Caco-2 (cell line): ENCODE measurements around the gene CNTD1. TPM values are rescaled to one million over a fixed set of nuclear protein-coding genes. Genes with fewer than 3 reads are reported as not detected.

Source experiments
- BruUV-seq: library from RNA; stranded (reverse); fragments of 400-500 nt; replicated peaks from 2 replicates; lab custom pipeline; 2021; lab: Mats Ljungman, UMichigan
- CTCF ChIA-PET: fragments of 300-600 bp; sonication (Branson Sonifier 250); formaldehyde crosslinking; loops from one replicate; lab custom pipeline; 2022; ENCODE audit warnings: antibody characterized with exemption; lab: Charles Lee
- POLR2A ChIA-PET: fragments of 300-600 bp; sonication (Branson Sonifier 250); formaldehyde crosslinking; loops from one replicate; lab custom pipeline; 2022; ENCODE audit warnings: antibody characterized with exemption; lab: Charles Lee
- DNase-seq, 2 experiments: peaks; one replicate each; pipeline versions ENCODE4 v3.0.0 to v3.0.0-alpha.2; 2020 to 2022
- H3K27me3 ChIP-seq: replicated peaks from 2 replicates; pipeline ENCODE4 v1.6.0; 2011; ENCODE audit warnings: low read length; ENCODE audit not compliant: control insufficient read depth, insufficient read depth
- H3K36me3 ChIP-seq: 2 replicates; pipeline ENCODE4 v1.5.1; 2011; ENCODE audit warnings: low read length; ENCODE audit not compliant: control insufficient read depth, insufficient read depth
- H3K4me1 ChIP-seq: fragments of 250-450 bp; sonication (Bioruptor Pico); 2 replicates; pipeline ENCODE4 v1.5.1; 2020; ENCODE audit warnings: mild to moderate bottlenecking
- H3K4me3 ChIP-seq: 2 replicates; pipeline ENCODE4 v1.5.1; 2011; ENCODE audit warnings: low read depth, mild to moderate bottlenecking, control low read depth, low read length
- H3K9me3 ChIP-seq: fragments of 250-450 bp; sonication (Bioruptor Pico); 2 replicates; pipeline ENCODE4 v1.5.1; 2020; ENCODE audit warnings: mild to moderate bottlenecking, moderate library complexity
- H3K27ac Mint-ChIP-seq: one replicate; pipeline ENCODE4 v1.8.0; 2022; ENCODE audit warnings: mixed read lengths; ENCODE audit not compliant: unreplicated experiment
- H3K27me3 Mint-ChIP-seq: one replicate; pipeline ENCODE4 v1.8.0; 2022; ENCODE audit warnings: mixed read lengths; ENCODE audit not compliant: insufficient read depth, unreplicated experiment
- H3K36me3 Mint-ChIP-seq: one replicate; pipeline ENCODE4 v1.8.0; 2022; ENCODE audit warnings: mild to moderate bottlenecking, mixed read lengths; ENCODE audit not compliant: insufficient read depth, unreplicated experiment
- H3K4me1 Mint-ChIP-seq: one replicate; pipeline ENCODE4 v1.8.0; 2022; ENCODE audit warnings: low read depth, mixed read lengths; ENCODE audit not compliant: unreplicated experiment
- H3K4me3 Mint-ChIP-seq: one replicate; pipeline ENCODE4 v1.8.0; 2022; ENCODE audit warnings: mild to moderate bottlenecking, moderate library complexity, mixed read lengths; ENCODE audit not compliant: unreplicated experiment
- H3K9me3 Mint-ChIP-seq: one replicate; pipeline ENCODE4 v1.8.0; 2022; ENCODE audit warnings: mixed read lengths; ENCODE audit not compliant: unreplicated experiment
- CTCF ChIP-seq, 2 experiments: fragments of 200-600 bp in 1 of 2; IDR thresholded peaks; 1 replicate in 1 of 2; 2 replicates in 1 of 2; pipeline versions ENCODE4 v1.5.1 to v1.8.0; 2011 to 2022; ENCODE audit warnings: antibody characterized with exemption in 1 of 2, control low read depth in 1 of 2, inconsistent platforms in 1 of 2, low read depth in 1 of 2, low read length in 1 of 2, mild to moderate bottlenecking in 1 of 2, moderate library complexity in 1 of 2; ENCODE audit not compliant: insufficient read depth in 1 of 2, severe bottlenecking in 1 of 2, unreplicated experiment in 1 of 2
- intact Hi-C: fragments of 100-400 bp; cut with micrococcal nuclease; formaldehyde crosslinking; loops from one replicate; pipeline ENCODE4 v1.10.0; 2022; ENCODE audit not compliant: unreplicated experiment
- total RNA-seq: library from RNA; stranded (reverse); gene quantifications from 2 replicates; pipeline ENCODE4 v1.2.3, GENCODE V29; 2022

Gene CNTD1
- total RNA-seq, 1 experiment from 2014 or later: 1.7 TPM

DNA sequence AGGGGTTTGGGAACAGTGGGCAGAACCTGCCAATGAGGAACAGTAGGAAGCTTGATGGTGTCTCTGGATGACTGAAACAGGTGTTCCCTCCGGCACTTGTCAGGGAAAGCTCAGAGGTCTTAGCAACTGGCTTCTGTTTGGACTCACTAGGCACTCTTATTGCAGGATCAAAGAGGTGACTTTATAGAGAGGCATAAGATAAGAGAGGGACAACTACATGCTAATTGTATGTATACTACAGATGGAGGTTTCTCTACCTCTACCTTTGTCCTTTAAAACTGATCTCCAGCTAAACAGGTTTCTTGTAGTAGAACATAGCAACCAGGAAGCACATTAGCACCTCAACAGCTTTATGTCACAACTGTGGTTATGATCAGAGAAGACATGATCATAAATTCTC is 7.6 kb downstream of the CNTD1 start:
- Mint-ChIP-seq H3K9me3 (no peaks in the 10 kb centered on the region), H3K4me1 (peaks cover 6% of the 10 kb centered on the region)
- BruUV-seq: no TSS peak

DNA sequence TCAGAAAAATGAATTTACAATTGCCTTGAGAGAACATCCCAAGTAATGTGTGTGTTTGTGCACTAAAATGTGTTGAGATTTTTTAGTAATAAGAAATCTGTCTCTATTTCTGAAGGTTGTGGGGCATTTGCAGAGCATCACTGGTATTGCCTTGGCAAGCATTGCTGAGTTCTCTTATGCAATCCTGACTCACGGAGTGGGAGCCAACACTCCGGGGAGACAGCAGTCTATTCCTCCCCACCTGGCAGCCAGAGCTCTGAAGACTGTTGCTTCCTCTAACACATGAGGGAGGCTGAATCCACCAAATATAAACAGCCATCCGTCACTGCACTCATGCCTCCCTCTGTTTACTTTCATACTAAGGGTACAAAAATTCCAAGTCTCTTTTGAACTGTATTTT is 10.6 kb downstream of the CNTD1 start:
- Histone ChIP-seq H3K4me1 (peaks cover 11% of the 10 kb centered on the region; the same call in 1 of the 2 replicates), H3K36me3 (no peaks in the 10 kb centered on the region), H3K4me3 (no peak overlapping the region), H3K27me3 (no peaks in the 10 kb centered on the region), H3K9me3 (no peaks in the 10 kb centered on the region)
- peaks cover 38% of the 10 kb centered on the region for H3K36me3 Mint-ChIP-seq
- no peak overlapping the region for H3K4me3 Mint-ChIP-seq
- no peak for TF ChIP-seq CTCF (IDR thresholded peaks at IDR 0.05; ENCODE audit: insufficient read depth in 1 of 2, low read depth in 1 of 2, low read length in 1 of 2, severe bottlenecking in 1 of 2, unreplicated experiment in 1 of 2)
- H3K27ac Mint-ChIP-seq: no peak overlapping the region
- no peaks in the 10 kb centered on the region for H3K27me3 Mint-ChIP-seq
- no peaks in the 10 kb centered on the region for H3K9me3 Mint-ChIP-seq
- intact Hi-C loops: no loop called here
- no TSS peak for BruUV-seq
- DNase-seq: no peak
- POLR2A ChIA-PET: no interaction called here
- CTCF ChIA-PET: interaction anchor here (1.4 kb wide), 1 partner anchor 15 kb away, joined by 6 read pairs; the partner anchor contains the start of gene BECN1
- H3K4me1 Mint-ChIP-seq: peaks cover 6% of the 10 kb centered on the region

More for the DNA sequence above, 7.6 kb downstream of the CNTD1 start:
- no peaks in the 10 kb centered on the region for H3K9me3 ChIP-seq
- Mint-ChIP-seq H3K36me3 (peaks cover 21% of the 10 kb centered on the region), H3K27me3 (no peaks in the 10 kb centered on the region), H3K4me3 (no peak overlapping the region), H3K27ac (peak overlapping the region; percentile 42)
- no peaks in the 10 kb centered on the region for H3K36me3 ChIP-seq
- intact Hi-C loops: loop anchor here (2.0 kb wide), 1 partner anchor 19 kb away; the partner anchor contains the start of gene BECN1
- no peak for TF ChIP-seq CTCF (IDR thresholded peaks at IDR 0.05; ENCODE audit: insufficient read depth in 1 of 2, low read depth in 1 of 2, low read length in 1 of 2, severe bottlenecking in 1 of 2, unreplicated experiment in 1 of 2)
- H3K4me3 ChIP-seq: no peak overlapping the region
- no peaks in the 10 kb centered on the region for H3K27me3 ChIP-seq
- ChIA-PET CTCF (interaction anchor here (0.6 to 1.6 kb wide), 3 partner anchors 18 to 46 kb away, joined by 3 to 4 read pairs (median 4); partner anchors contain the start of genes BECN1 and RAMP2), POLR2A (no interaction called here)
- DNase-seq: no peak
- H3K4me1 ChIP-seq: peaks cover 24% of the 10 kb centered on the region

DNA sequence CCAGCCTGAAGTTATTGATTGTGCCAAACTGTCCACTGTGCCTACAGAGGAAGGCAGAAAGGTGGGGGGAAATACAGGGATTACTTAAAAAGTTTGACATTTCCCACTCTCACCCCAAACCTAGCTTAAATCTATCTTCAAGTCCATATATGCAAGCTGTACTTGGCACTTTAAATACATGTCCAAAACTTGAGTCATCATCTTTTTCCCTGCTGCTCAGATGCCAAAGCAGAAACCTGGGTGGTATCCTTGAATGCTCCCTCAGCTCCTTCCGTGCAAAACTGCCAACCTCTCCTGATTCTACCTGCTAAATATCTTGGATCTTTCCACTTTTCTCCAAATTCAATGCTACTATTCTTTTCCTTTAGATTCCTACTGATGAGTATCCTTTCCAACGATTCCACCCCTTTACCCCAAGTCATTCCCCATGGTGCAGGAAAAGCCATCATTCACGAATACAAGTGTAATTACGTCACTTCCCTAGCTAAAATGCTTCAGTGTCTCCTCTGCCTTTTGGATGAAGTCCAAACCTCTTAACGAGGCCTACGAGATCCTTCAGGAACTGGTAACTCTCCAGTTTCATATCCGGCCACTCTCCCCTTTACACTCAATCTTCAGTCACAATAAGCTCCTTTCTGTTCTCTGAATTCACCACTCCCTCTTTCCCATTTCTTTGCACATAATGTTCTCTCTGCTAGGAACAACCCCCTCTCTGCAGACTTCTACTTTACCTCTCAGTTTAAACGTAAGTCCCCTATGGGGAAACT is 16.2 kb downstream of the CNTD1 start:
- POLR2A ChIA-PET: interaction anchor here (0.6 kb wide), 1 partner anchor 13 kb away, joined by 3 read pairs; no protein-coding TSS in a partner anchor
- Mint-ChIP-seq H3K9me3 (no peaks in the 10 kb centered on the region), H3K36me3 (peaks cover 75% of the 10 kb centered on the region), H3K4me3 (no peak overlapping the region), H3K27me3 (no peaks in the 10 kb centered on the region), H3K4me1 (no peaks in the 10 kb centered on the region), H3K27ac (no peak overlapping the region)
- CTCF ChIA-PET: no interaction called here
- no peaks in the 10 kb centered on the region for H3K27me3 ChIP-seq
- H3K4me3 ChIP-seq: no peak overlapping the region
- no peaks in the 10 kb centered on the region for H3K9me3 ChIP-seq
- BruUV-seq: no TSS peak
- intact Hi-C loops: no loop called here
- no peak for TF ChIP-seq CTCF (IDR thresholded peaks at IDR 0.05; ENCODE audit: insufficient read depth in 1 of 2, low read depth in 1 of 2, low read length in 1 of 2, severe bottlenecking in 1 of 2, unreplicated experiment in 1 of 2)
- DNase-seq: no peak
- H3K36me3 ChIP-seq: peaks cover 5% of the 10 kb centered on the region
- no peaks in the 10 kb centered on the region for H3K4me1 ChIP-seq
